Loucy (cell line): ENCODE data around the gene CCDC102B.

Experiments
- CTCF ChIP-seq: fragments of 200-600 bp; sonication (generic); conservative IDR thresholded peaks from 2 replicates; pipeline ENCODE4 v1.5.1; 2014; ENCODE audit warnings: mild to moderate bottlenecking, antibody characterized with exemption, low read length
- EZH2phosphoT487 ChIP-seq: fragments of 200-600 bp; IDR thresholded peaks from 2 replicates; pipeline ENCODE4 v1.6.1; 2018; ENCODE audit warnings: antibody characterized with exemption, mild to moderate bottlenecking, moderate library complexity, borderline replicate concordance

GRCh38 chr18:68772268-68772667 is 25.6 kb upstream of the CCDC102B start:
- TF ChIP-seq EZH2phosphoT487: no peak
- TF ChIP-seq CTCF: no peak
